AG04450 (cell line): Measurements from ENCODE around the gene CCDC175. TPM values are rescaled to one million over a fixed set of nuclear protein-coding genes. Genes with fewer than 3 reads are reported as not detected.

Experiments used
- CTCF ChIA-PET: fragments of 300-600, 350-600 bp; formaldehyde crosslinking; extraction: SDS; loops from one replicate; lab custom pipeline; 2022; ENCODE audit warnings: antibody characterized with exemption, inconsistent platforms; lab: Charles Lee
- POLR2A ChIA-PET: fragments of 350-600 bp; formaldehyde crosslinking; extraction: SDS; loops from one replicate; lab custom pipeline; 2021; ENCODE audit warnings: antibody characterized with exemption, inconsistent platforms; lab: Yijun Ruan, JAX
- DNase-seq: peaks from one replicate; pipeline ENCODE4 v3.0.0-alpha.2; 2011; ENCODE audit warnings: low read depth, low spot score
- H3K27ac ChIP-seq: one replicate; pipeline ENCODE4 v1.5.1; 2012; ENCODE audit warnings: low read depth, low read length, control low read depth
- H3K27me3 ChIP-seq: one replicate; pipeline ENCODE4 v1.6.0; 2012; ENCODE audit warnings: low read length; ENCODE audit not compliant: control insufficient read depth, insufficient read depth
- H3K4me3 ChIP-seq: 2 replicates; pipeline ENCODE4 v1.5.1; 2011; ENCODE audit warnings: mild to moderate bottlenecking, low read depth, low read length, control low read depth
- H3K9me3 ChIP-seq: 2 replicates; pipeline ENCODE4 v1.5.1; 2012; ENCODE audit warnings: low read length; ENCODE audit not compliant: control insufficient read depth, insufficient read depth
- polyA minus RNA-seq: library from RNA; depleted of rRNA, polyadenylated mRNA; stranded (reverse); fragments of >200 nt; gene quantifications from 2 replicates; pipeline ENCODE4 v1.2.3, GENCODE V29; 2011; rRNA and poly(A)+ RNA removed
- polyA plus RNA-seq: library from polyadenylated mRNA; depleted of rRNA; stranded (reverse); fragments of >200 nt; gene quantifications from 2 replicates; pipeline ENCODE4 v1.2.3, GENCODE V29; 2011; rRNA removed
- TF ChIP-seq, protein P1 (sequence below): IDR thresholded peaks from 2 replicates; pipeline ENCODE4 v1.5.1; 2011; ENCODE audit warnings: low read depth, low read length, control low read depth, inconsistent platforms

CCDC175 gene
- polyA plus RNA-seq (not detected in 2 replicates), polyA minus RNA-seq (not detected in 2 replicates)

DNA sequence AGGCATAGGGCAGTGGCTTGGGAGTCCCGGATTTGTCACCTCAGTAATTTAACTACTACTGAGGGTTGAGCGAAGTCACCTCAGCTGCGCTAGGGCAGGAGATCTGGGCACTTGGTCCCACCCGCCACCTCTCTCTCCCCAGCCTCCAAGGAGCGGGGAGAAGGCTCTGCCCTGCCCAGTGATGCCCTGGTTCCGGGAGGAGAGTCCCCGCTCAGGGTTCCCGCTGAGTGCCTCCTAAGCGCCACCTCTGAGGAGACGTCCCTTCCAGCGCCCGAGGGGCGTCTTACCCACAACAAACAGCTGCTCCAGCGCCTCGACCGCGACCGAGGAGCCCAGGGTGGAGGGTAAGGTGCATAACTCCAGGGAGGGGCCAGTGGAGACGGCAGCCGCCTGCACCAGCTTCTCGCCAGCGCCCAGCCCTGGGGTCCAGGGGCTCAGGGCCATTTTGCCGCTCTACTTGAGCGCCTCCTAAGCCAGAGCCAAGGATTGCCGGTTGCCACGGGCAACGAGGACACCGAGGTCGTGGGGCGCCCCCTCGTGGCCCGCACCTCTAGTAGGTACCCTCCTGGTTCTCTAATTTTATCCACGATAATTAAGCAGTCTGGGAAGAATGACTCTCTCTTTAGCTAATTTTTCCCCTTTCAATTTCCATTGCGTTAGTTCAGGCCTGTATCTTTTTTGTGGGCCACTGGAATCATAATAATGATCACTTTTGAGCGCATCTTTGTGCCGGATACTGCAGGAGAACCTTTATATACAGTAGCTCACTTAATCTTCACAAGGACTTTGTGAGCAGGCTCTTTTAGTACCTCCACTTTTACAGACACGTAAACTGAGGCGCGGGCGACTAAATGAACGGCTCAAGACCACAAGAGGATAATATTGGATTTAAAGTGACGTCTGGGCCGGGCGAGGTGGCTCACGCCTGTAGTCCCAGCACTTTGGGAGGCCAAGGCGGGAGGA lies at the start of gene CCDC175:
Gene CCDC175, minus strand, starts transcription at position 481 of the 963 bp plus-strand sequence. Its CDS starts 37 bp downstream, at position 444.
- Histone ChIP-seq H3K27ac (no peak within 1 kb of the TSS), H3K27me3 (peaks cover 7% of the 10 kb centered on the region), H3K4me3 (peak within 1 kb of the TSS; percentile 53), H3K9me3 (no peaks in the 10 kb centered on the region; the same call in 1 of the 2 replicates)
- CTCF ChIA-PET: interaction anchor here (0.5 to 6.0 kb wide), 40 partner anchors 9 to 1147 kb away, joined by 3 to 169 read pairs (median 5); partner anchors contain the start of genes JKAMP and L3HYPDH
- POLR2A ChIA-PET: no interaction called here
- peak; percentile 41 for DNase-seq
- TF ChIP-seq, protein P1, sequence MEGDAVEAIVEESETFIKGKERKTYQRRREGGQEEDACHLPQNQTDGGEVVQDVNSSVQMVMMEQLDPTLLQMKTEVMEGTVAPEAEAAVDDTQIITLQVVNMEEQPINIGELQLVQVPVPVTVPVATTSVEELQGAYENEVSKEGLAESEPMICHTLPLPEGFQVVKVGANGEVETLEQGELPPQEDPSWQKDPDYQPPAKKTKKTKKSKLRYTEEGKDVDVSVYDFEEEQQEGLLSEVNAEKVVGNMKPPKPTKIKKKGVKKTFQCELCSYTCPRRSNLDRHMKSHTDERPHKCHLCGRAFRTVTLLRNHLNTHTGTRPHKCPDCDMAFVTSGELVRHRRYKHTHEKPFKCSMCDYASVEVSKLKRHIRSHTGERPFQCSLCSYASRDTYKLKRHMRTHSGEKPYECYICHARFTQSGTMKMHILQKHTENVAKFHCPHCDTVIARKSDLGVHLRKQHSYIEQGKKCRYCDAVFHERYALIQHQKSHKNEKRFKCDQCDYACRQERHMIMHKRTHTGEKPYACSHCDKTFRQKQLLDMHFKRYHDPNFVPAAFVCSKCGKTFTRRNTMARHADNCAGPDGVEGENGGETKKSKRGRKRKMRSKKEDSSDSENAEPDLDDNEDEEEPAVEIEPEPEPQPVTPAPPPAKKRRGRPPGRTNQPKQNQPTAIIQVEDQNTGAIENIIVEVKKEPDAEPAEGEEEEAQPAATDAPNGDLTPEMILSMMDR: peak; percentile 82

DNA sequence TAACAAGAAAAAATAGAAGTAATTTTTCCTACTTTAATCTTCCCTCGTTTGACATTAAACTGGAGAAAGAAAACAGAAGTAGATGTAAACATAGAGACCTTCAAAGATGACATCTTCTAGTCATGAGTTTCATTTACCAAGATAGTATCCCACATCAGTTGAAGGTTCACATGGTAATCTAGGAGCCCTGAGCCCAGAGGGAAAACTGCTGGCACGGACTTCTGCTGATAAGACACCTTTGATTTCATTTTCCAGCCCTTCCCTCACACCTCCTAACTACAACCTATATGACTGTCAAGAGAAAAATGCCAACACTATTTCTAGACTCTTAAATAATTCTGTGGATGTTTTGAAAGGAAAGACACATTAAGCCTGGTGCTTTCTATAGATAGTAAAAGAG lies 46.0 kb upstream of the CCDC175 start:
- Histone ChIP-seq H3K9me3 (no peaks in the 10 kb centered on the region), H3K27ac (no peak overlapping the region), H3K27me3 (no peaks in the 10 kb centered on the region), H3K4me3 (no peak overlapping the region)
- ChIA-PET POLR2A (no interaction called here), CTCF (interaction anchor here (2.0 to 2.4 kb wide), 2 partner anchors 10 to 66 kb away, joined by 8 to 11 read pairs; no protein-coding TSS in a partner anchor)
- no peak for DNase-seq
- TF ChIP-seq, protein P1: no peak

DNA sequence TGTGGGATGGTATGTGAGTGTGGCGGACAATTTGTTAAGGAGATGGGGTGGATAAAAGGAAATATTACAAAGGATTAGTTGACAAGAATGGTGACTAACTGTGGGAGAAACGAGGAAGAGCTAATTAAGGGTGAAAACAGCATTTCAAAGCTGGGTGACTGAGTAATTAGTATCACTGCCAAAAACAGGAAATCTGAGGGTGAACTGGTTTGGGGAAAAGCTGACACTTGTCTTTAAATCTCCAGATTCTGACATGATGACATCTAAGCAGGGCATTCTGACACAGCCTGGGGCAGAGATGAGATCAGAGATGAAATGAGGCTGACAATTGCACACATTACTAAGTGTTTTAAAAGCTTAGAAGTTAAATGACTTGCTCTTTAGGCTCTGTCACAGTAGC lies 42.4 kb upstream of the CCDC175 start:
- DNase-seq: no peak
- Histone ChIP-seq H3K27ac (no peak overlapping the region), H3K9me3 (no peaks in the 10 kb centered on the region), H3K4me3 (no peak overlapping the region), H3K27me3 (no peaks in the 10 kb centered on the region)
- ChIA-PET CTCF (no interaction called here), POLR2A (no interaction called here)
- TF ChIP-seq, protein P1: no peak

DNA sequence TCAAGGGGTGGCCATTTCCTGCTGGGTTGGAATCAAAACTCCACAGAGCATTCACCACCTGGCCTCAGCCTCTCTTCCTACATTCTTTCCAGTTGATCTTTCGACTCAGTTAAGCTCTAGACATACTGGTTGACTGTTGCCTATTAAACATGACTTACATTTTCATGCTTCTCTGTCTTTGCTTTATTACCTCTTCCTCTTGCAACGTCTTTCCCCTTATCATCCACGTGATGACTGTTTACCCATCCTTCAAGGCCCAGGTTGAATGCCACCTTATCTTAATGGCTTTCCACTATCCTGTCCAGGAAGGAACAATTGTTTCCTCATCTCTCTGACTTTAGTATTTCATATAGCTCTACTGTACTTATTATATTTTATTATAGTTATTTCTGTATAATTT lies 24.4 kb upstream of the CCDC175 start:
- H3K9me3 ChIP-seq: no peaks in the 10 kb centered on the region
- H3K27ac ChIP-seq: no peak overlapping the region
- DNase-seq: no peak
- TF ChIP-seq, protein P1: no peak
- POLR2A ChIA-PET: no interaction called here
- H3K4me3 ChIP-seq: no peak overlapping the region
- CTCF ChIA-PET: interaction anchor here (1.2 to 1.8 kb wide), 2 partner anchors 24 to 94 kb away, joined by 3 to 7 read pairs; partner anchors contain the start of gene CCDC175
- no peaks in the 10 kb centered on the region for H3K27me3 ChIP-seq
